NCI-H510A treated with DMSO at 0.1 percent for 48 hours (cell line): ENCODE results near the gene WDR54.

Experiments
- DNase-seq: peaks from one replicate; lab custom pipeline; 2025; lab: John Stamatoyannopoulos, UW

WDR54 gene

DNA sequence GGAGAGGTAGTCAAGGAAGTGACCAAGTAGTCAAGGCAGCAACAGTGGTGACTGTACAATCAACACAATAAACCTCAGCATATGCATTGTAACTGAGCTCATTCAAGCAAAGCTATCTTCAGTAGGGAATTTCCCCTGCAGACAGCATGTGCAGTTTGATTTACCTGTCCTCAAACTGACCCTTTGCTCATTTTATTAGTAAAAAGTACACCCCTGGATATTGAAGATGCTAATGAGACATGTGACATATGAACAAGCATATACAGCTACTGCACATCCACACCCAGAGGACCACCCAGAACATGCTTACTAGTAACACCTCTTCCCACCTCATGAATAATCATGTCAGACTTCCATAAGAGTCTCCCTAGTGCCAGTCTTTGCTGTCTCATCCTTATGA is 15.5 kb upstream of the WDR54 start:
- no peak for DNase-seq

DNA sequence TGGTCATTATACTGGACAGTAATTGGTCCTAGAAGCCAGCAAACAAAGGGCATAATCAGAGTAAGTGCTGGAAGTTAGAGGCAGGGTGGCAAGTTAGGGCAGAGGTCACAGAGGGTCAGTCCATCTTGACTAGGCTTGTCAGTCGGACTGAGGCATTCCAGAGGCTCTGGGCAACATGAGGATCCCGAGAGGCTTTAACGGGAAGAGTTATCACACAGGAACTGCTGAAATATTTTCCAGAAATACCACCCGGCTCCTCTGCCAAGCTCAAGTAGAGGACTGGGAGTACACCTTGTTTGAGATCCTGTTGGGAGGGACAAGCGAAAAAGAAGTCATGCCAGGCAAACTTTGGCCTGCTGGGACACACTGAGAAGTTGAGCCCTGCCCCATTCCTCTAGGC is 13.8 kb upstream of the WDR54 start:
- no peak for DNase-seq

DNA sequence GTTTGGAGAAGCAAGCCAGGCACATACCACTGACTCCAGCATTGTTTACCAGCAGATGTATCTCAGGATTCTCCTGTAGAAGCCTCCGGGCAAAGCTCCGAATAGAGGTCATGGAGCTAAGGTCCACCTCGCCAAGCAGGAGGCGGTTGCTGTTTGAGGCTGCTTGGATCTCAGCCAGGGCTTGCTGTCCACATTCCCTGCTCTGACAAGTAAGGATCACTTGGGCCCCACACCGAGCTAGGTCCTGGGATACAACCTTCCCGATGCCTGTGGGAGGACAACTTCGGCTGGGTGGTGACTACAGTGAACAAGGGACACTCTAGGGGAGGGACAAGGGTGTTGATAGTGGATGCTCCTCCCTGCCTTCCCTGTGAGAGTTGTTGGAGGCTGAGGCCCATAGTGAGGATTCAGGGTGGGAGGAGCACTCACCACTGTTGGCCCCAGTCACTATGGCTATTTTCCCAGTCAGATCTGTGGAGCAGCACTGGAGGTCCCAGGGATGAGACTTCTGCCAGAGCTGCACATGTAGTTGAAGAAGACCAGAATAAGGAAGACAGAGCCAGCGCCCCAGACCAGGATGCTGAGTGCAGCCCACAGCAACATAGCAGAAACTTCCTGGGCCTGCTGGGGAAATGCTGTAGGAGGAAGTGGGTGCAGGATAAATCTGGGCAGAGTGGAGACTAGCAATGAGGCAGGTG is 8.4 kb upstream of the WDR54 start:
- no peak for DNase-seq

DNA sequence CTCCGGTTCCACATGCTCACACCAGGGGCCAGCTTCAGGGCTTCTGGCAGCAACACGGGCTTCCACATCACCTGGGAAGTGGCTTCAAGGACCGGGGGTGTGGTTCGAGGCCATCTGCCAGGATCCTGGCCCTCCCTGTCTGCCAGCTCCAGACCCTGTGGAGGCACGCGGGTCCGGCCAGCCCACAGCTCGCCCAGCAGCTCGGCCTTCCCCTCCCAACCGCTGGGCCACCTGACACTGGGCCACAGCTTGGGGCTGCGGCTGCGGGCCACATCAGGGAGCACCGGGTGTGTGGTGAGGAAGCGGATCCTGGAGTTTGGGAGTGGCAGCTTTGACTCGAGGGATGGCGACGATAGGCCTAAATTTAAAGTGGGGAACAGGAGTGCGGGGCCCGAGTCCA is 7.1 kb upstream of the WDR54 start:
- peak; percentile 12 for DNase-seq

DNA sequence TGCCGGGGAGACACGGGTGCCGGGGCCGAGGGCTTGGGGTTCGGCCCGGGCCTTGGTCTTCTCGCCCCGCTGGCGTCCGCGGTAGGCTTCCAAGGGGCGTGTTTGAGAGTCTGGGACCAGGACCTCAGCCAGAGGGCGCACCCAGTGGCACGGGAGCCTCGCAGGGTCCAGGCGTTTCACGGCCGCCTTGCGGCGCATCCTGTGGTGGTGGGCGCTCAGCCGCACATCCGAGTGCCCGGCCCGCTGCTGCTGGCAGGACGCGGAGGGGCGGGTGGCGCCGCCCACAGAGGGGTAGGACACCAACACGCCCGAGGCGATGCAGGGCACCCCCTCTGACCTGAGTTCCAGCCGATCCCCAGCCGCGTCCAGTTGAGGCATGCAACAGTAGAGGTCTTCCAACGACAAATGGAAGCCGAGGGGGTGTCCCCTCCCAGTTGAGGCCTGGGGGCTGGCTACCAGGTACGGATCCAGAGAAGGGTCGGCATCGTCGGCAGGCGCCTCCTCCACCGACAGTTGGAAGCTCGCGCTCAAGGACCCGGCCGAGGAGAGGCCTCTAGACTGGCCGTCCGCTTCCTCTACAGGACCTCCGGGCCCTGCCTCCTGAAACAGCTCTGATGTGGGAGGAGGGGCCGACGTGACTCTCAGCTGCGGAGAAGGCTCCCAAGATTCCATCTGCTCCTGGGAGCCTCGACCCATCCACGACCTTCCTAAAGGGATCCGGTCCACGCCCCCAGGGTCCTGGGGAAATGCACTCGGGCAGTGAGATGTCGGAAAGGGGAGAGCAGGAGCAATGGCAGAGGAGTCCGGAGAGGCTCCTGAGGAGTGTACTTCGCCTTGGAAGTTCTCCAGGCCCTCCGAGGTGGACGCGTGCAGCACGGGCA is 6.4 kb upstream of the WDR54 start:
- no peak for DNase-seq

DNA sequence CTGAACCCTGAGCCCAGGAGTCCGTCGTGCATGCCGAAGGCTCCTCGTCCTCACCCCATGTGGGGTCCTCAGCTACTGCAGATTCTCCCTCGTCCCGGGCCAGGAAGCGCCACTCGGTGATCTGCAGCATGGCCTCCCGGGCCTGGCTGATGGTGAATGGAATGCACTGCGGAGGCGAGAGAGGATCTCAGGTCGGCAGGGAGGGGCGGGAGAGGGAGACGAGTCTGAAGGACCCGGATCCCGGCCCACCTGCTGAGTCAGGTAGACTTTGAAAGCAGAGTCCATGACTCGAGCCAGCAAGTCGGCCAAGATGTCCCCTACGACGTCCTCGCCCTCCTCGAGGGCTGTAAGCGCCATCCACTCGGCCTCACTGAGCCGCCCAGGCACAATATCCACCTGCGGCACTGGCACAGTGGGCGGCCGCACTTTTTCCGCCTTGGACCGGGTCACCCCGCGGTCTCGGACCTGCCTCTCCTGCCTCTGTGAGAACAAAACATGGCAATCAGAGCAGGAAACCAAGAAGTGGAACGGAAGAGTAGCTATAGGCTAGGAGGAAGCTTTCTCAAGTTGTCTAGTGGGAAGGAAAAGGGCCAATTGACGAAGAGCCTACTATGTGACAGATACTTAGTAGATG is 5.7 kb upstream of the WDR54 start:
- no peak for DNase-seq

DNA sequence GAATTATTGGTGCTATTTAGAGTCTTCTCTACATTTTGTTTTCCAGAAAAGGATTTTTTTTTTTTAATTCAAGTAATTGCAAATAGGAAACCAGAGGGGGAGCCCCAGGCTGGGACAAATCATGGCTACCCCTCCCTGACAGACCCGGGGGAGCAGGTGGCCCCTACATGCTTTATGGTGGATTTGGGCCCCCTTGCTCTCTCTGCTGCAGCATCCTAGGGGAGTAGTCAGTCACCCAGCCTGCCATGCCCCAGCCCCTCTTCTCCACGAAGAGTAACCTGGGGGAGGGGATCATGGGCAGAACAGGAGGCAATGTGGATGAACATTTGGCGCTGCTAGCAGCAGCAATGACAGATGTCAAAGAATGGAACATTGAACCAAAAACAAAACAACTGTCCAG is 4.8 kb upstream of the WDR54 start:
- DNase-seq: no peak

DNA sequence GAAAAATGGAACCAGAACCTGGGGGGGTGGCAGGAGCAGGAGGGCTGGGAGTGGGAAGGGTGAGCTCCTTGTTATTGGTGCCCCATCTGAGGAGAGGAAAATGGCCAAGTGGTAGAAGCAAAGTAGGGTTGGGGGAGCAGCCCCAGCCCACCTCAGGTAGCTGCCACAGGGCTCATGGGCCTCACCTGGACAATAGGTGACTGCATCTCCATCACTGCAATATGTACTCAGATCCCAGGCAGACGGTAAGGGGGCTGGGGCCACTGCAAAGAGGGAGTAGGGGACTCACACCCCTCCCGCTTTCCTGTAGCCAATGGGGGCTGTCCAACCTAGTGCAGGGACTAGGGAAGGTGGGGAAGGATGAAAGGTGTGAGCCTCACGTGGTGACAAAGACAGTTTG is 4.3 kb upstream of the WDR54 start:
- DNase-seq: no peak

DNA sequence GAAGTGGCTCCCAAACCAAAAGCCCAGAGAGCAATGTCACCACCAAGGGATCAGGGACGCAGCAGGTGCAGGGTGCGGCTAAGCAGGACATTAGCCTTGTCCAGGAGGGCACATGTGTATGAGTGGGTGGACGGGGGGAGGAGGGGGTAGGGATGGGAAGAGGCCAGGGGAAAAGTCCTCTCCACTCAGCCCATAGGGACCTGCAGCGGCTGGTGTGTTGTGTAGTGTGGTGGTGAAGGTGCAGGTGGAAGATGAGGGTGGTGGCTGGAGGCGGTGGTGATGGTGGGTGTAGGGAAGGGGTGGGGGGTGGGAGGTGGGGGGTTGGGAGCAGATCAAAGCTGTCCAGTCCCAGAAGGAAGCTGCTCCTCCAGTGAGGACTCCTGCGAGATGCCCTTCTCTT is 3.8 kb upstream of the WDR54 start:
- DNase-seq: no peak

DNA sequence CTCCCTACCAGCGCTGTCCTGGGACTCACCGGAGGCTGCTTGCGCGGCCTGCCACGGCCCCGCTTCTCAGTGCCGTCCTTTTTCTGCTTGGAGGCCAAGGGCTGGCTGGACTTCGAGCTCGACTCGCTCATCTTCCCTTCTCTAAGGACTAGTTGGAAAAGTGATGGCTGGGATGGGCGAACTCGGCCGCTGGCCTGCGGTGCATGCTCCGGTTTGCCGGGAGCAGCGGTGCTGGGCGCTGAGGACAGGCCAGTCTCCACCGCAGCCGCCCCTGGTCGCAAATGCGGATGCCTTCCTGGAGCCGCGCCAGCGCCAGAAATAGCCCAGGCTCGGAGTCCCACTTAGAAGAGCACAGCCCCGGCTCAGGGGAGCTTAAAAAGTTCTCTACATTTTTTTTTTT is 3.2 kb upstream of the WDR54 start:
- no peak for DNase-seq

DNA sequence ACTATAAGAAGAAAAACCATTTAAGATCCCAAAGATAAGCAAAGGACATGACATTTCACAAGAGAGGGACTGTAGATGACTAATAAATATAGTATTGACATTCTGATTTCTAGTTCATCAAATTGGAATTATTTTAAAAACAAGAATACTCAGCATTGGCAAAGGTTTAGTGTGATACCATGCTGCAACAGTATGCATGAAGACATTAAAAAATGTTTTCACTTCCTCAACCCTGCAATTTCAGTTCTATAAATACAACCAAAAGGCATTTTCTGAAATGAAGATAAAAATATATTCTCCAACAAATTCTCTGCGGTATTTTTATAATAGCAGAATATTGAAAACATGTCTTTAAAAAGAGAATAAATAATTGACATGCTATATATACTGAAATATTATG is 2.2 kb upstream of the WDR54 start:
- DNase-seq: no peak

DNA sequence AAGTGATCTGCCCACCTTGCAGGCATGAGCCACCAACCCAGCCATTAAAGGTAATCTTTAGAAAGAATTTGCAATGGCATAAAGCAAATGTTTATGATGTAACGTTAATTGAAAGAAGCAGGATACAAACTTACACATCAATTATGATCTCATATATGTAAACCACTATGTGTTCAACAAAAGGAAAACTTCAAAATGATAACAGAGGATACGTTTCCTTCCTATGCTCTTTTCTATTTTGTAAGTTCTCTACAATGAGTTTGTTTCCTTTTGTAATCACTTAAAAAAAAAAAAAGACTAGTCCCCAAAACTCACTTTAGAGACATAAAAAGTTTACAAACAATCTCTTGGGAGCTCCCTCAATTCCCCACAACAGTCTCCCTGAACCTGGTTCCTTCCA is 1.5 kb upstream of the WDR54 start:
- no peak for DNase-seq

DNA sequence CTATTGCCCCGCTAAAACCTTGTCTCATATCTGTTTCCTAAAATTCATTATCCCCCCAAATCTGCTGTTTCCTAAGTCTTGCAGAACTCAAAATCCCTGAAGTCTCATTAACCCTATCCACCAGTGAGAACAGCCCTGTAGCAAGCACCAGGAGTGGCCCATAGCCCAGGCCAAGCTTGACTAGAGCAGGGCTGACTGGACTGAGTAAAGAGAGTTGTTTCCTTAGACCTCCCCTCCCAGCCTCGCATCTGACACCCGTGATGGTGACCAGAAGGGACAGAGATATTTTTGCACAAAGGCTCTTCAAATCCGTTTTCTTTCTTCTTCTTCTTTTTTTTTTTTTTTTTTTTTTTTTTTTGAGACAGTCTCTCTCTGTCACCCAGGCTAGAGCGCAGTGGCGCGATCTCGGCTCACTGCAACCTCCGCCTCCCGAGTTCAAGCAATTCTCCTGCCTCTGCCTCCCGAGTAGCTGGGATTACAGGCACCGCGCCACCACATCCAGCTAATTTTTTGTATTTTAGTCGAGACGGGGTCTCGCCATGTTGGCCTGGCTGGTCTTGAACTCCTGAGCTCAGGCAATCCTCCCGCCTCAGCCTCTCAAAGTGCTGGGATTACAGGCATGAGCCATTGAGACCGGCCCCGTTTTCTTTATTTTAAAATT is 957 bp upstream of the WDR54 start:
- DNase-seq: peak; percentile 13

DNA sequence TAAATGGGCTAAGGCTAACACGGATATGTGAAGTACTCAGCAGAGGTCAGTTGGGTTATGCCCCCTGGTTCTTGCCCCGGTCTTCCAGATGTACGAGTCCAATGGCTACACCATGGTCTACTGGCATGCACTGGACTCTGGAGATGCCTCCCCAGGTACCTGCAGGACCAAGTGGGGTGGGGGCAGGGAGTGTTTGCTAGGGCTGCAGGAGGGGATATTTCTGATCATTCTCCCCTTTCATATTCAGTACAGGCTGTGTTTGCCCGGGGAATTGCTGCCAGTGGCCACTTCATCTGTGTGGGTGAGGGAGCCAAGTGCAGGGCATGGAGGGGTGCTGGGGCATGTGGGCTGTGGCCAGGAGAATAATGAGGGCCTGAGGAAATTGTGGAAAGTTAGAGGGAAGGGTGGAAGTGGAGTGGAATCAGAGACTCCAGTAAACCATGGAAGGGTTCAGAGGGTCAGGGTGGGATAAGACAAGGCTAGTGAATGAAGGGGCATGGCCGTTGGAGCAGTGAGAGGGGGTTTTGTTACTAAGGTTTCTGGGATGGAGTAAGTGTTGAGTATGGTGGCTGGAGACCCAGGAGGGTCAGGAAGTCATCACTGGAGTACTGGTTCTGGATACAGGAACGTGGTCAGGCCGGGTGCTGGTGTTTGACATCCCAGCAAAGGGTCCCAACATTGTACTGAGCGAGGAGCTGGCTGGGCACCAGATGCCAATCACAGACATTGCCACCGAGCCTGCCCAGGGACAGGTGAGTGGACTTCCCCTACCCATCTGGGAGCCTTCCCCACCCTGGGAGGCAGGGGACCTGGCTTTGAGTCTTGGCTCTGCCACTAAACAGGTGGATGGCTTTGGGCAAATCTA is 1.9 kb downstream of the WDR54 start:
- no peak for DNase-seq

DNA sequence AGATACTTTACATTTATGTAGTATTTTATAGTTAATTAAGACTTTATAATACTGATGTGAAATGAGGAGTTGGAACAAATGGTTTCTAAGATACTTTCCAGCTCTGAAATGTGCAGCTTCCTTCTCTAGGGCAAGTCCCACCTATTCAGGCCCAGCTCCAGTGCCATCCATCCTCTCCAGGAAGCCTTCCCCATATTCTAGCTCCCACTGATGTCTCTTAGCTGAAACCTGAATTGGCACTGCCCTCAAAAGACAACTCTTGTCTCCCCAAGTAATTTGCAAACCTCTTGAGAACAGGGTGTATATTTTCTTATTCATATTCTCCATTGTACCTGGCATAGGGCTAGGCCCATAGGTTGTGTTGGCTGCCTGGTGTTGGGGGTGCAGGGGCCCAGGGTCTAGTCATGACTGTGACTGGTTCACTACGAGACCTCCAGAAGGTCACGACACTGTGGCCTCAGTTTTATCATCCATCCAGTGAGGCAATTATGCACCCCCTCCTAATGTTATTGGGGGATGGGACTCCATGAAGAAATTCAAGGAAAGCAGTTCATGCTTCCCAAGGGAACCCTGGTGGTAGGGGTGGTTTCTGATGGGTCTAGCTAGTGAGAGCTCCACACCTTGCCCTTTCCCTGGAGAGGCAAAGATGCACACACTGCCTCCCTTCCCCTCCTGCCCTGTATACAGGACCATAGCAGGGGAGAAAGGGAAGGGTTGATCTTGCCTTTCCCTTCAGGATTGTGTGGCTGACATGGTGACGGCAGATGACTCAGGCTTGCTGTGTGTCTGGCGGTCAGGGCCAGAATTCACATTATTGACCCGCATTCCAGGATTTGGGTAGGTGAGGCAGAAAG is 2.8 kb downstream of the WDR54 start:
- DNase-seq: no peak

DNA sequence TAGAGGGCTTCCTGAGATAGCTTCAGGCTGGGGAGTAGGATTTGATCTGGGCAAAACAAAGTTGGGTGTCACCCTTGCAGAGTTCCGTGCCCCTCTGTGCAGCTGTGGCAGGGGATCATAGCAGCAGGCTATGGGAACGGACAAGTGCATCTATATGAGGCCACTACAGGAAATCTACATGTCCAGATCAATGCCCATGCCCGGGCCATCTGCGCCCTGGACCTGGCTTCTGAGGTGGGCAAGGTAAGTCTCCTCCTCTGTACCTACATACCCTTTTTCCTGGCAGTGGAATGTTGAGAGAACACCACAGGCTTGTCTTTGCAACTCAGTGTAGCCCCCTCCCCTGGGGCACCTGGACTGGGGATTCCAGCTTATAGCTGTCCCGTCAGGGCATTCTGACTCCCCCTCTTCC is 3.5 kb downstream of the WDR54 start:
- DNase-seq: no peak

DNA sequence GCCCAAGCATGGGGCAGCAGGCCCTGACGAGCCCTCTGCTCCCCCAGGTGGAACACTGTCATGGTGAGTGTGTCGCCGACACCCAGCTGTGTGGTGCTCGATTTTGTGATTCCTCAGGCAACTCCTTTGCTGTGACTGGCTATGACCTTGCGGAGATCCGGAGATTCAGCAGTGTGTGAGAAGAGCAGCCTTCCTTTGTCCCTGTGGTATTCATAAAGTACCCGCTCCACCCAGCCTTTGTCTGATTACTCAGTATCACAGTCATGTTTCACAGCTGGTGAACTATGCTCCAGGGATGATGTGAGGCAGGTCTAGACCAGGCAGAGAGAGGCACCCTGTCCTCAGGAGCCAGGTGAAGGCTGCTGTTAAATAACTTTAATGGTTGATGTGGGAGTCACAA is 4.0 kb downstream of the WDR54 start:
- no peak for DNase-seq

DNA sequence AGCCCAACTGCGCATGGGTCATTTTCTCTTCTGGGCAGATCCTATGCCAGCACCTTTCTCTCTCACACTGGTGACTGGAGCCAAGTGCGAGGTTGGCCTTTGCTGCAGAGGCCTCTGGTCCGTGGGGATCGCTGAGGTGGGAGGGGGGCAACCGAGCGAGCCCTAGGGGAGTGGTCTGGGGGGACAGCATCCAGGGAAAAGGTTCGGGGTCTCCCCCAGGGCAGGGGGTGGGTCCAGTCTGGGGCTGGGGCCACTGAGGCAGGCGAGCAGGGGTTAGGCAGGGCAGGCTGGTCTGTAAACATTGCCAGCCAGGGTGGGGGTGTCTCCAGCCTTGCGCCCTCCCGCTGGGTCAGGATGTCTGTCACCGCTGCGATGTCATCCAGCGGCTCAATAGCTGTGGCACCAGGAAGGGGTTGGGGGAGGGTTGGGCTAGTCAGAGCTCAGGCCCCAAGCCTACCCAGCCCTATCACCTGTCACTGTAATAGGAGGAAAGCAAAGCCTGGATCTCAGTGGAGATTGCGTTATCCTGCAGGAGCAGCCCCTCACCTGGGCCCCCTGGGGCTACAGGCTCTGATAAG is 4.7 kb downstream of the WDR54 start:
- DNase-seq: no peak

DNA sequence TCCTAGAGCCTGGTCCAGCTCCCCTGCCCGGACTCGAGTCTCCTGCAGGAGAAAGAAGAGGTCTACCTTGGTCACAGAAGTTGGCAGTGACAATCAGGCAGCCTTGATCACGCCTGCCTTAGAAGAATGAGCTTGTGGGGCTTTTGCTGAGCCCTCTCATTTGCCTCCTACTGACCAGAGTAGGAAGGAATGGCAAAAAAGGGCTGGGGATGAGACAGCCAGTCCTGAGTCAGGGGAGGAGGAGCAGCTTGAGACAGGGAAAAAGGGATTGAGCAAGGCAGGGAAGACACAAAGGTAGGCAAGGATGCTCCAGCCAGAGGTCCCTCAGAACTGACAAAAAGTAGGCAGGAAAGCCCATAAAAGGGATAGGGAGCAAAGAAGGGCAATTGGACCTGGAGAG is 6.0 kb downstream of the WDR54 start:
- DNase-seq: no peak

DNA sequence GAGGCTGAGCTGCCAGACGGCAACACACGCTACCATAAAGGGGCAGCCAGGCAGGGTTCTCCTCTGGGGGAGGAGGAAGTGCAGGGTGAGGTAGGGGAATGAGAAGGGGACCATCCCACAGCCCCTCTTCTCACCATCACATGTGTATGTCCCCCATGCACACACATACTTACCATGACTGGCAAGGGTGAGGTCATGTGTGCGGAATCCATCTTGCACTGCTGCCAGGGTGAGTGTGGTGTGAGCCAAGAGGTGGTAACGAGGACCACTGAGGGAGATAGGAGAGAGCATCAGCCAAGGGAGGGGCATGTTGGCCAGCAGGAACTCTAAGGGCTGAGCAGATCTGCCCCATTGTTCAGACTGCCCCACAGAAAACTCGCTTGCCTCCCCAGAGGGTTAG is 7.1 kb downstream of the WDR54 start:
- DNase-seq: no peak
